Measurements from ENCODE around the gene ADAM19.

Gene ADAM19

DNA sequence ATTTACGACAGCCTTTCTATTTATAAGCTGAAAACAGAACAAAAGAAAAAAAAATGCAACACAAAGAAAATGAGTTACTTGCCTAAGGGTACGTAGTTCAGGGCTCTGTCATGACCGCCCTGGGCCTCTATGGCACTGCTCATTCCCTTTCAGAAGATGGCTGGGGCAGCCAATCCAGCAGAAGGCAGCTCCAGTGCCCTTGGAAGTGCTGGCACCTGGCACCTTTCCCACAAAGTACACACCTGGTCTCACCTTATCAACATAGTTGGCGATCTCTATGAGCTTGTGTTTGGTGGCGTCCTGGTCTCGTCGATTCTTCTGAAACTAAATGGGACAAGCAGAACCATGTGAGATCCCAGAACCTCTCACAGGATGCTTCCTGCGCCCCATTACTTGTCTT, 62.4 kb downstream of the ADAM19 start:
- DNase-seq (ENCODE audit: low spot score), result no peak

GRCh38 chr5:157511651-157512644, 63.6 kb downstream of the ADAM19 start:
- DNase-seq (ENCODE audit: low spot score), result no peak

DNA sequence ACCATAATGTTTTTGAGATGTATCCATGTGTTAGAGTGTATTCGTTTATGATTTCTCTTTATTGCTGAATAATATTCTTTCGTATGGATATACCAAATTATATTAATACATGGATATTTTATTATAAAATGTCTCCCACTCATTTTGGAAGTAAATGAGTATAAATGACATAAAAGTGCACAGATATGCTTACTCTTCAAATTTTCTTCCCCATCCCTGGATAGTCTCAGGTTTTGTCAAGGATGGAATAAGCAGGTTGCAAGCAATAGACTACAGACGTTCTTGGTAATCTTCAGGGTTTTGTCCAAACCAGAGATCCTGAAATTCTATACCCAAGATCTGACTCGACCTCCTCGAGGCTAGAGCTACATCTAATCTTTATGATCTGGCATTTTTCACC, 64.9 kb downstream of the ADAM19 start:
- DNase-seq (ENCODE audit: low spot score), result no peak

- no peak for DNase-seq (ENCODE audit: low spot score)
Measured at GRCh38 chr5:157509587-157509986, 66.0 kb downstream of the ADAM19 start.

GRCh38 chr5:157509093-157509492, 66.5 kb downstream of the ADAM19 start:
- no peak for DNase-seq (ENCODE audit: low spot score)

DNA sequence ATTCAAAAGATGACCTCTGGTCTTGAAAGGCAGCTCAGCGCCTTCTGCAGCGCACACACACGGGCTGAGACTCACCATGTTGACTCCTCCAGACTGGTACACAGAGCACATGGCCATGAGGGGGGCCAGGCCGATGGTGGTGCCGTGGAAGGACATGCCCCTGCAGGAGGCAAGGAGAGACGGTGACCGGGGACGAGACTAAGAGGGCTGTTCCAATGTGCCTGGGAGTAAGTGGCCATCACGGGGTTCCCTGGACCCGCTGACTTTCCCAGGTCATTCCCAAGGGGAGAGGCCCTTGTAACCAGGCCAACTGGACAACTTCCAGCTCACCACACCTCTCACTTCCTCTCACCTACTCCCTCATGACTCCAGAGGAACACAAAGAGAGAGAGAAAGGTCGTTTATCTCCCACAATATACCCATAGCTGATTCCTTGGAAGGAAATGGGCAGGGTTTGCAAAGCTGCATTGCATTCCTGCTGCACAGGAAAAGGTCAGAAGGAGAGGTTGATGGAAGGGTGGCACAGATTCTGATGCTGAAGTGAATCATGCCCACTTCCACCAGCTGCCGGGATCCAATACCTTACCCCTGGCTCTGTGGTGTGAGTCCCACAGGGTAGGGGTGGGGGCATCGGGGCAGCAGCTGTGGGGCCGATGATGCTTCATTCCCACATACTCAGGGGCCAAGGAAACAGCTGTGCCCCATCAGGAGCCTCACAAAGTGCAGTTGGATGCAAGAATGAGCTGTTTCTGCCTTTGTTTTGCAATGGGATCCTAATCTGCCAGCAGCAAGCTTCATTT, 68.4 kb downstream of the ADAM19 start:
- DNase-seq (ENCODE audit: low spot score), result no peak

- DNase-seq (ENCODE audit: low spot score), result no peak
Measured at GRCh38 chr5:157506066-157506590, 69.4 kb downstream of the ADAM19 start.

DNA sequence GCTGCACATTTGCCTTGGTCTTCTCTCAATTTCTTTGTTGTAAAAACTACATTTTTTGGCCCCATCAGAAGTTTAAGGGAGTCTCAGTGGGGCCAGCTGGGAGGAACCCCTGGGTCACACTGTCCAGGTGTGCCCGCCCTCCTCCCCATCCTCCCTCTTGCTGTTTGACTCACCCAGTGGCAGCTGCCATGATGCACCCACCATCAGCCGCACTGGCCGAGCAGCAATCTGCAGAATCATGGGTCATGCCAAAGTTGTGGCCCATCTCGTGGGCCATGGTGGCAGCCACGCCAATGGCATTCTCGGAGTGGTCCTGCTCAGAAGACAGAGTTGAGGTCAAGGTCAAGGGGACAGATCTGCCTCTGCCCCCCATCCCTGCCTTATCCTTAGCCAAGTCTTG, 70.1 kb downstream of the ADAM19 start:
- DNase-seq (ENCODE audit: low spot score), result no peak

- DNase-seq (ENCODE audit: low spot score), result peak; percentile 36
Measured at GRCh38 chr5:157504053-157504452, 71.5 kb downstream of the ADAM19 start.

GRCh38 chr5:157502143-157502647, 73.4 kb downstream of the ADAM19 start:
- DNase-seq (ENCODE audit: low spot score), result peak; percentile 89

GRCh38 chr5:157497875-157498611, 77.5 kb downstream of the ADAM19 start:
- DNase-seq (ENCODE audit: low spot score), result no peak

- no peak for DNase-seq (ENCODE audit: low spot score)
Measured at GRCh38 chr5:157496864-157497263, 78.7 kb downstream of the ADAM19 start.

GRCh38 chr5:157494178-157494832, 81.3 kb downstream of the ADAM19 start:
- DNase-seq (ENCODE audit: low spot score), result no peak

DNA sequence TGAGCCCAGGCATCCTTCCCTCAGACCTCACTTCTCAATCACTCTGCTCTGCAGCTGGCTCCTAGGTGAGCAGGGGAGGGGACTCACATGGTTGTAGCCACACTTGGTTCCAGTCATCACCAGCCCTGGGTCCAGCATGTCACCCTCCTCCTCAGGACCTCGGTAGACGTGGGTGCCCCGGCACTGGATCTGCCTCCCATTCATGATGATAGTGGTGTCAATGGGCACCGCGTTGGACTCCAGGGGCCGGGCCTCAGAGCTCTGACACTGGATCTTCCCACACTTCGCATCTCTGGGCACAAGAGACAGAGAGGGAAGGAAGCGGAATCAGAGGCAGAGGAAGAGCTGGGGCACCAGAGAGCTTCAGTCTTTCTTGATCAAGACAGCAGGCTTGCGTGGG, 82.7 kb downstream of the ADAM19 start:
- no peak for DNase-seq (ENCODE audit: low spot score)

- DNase-seq (ENCODE audit: low spot score), result no peak
Measured at GRCh38 chr5:157491471-157491995, 84.0 kb downstream of the ADAM19 start.

- DNase-seq (ENCODE audit: low spot score), result peak; percentile 83
Measured at GRCh38 chr5:157487358-157487757, 88.2 kb downstream of the ADAM19 start.

DNA sequence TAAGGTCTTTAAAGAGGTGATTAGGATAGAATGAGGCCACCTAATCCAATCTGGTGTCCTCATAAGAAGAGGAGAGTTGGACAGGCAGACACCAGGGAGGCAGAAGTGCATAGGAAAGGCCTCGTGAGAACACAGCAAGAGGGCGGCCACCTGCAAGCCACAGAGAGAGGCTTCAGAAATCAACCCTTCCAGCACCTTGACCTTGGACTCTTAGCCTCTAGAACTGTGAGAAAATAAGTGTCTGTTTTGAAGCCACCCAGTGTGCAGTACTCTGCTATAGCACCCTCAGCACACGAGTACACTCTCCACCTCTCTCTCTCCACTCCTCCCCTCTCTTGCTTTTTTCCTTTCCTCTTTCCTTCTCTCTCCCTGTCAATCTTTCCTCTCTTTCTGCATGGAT, 88.7 kb downstream of the ADAM19 start:
- peak; percentile 87 for DNase-seq (ENCODE audit: low spot score)

- peak; percentile 86 for DNase-seq (ENCODE audit: low spot score)
Measured at GRCh38 chr5:157486221-157486681, 89.3 kb downstream of the ADAM19 start.

DNA sequence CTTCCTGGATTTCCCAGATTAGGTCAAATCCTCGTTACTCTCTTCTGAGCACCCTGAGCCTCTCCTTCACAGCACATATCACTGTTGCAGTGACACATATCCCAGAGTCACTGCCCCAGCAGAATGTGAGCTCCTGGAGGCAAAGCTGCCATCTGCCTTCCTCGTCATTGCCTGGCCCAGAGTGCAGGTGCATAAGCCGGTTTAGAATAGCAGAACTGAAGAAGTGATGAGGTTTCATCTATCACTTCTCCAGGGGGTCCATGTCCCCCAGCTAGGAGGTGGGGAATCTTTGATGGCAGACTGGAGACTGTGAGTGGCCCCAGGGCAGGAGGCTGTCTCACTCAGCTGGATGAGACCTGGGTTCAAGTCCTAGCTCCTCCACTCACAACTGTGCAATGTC, 89.8 kb downstream of the ADAM19 start:
- peak; percentile 91 for DNase-seq (ENCODE audit: low spot score)

DNA sequence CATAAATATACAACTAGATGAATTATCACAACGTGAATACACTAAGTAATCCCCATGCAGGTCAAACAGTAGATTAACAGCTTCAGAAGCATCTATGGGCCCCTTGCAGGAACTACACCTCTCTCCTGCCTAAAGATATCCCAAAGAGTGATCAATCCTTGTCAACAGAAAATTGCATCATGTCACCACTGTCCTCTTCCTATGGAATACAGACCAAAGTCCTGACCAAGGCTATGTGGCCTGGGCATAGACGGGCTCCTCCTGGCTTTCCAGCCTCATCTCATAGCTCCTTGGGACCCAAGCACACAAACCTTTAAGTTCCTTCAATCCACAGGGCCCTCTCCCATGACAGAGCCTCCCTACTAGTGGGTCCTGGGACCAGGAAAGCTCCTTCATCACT, 90.2 kb downstream of the ADAM19 start:
- DNase-seq (ENCODE audit: low spot score), result peak; percentile 28

GRCh38 chr5:157484768-157485167, 90.8 kb downstream of the ADAM19 start:
- peak; percentile 48 for DNase-seq (ENCODE audit: low spot score)
